GM12872 (cell line): ENCODE measurements around the gene ARL8A.
A peak's percentile ranks its signal among the peaks of the same experiment; 100 is the strongest.

Source experiments
- CTCF ChIP-seq: IDR thresholded peaks from 3 replicates; pipeline ENCODE4 v1.5.1; 2011; ENCODE audit warnings: low read depth, mild to moderate bottlenecking, low read length, moderate library complexity; ENCODE audit not compliant: insufficient read depth

Gene ARL8A

DNA sequence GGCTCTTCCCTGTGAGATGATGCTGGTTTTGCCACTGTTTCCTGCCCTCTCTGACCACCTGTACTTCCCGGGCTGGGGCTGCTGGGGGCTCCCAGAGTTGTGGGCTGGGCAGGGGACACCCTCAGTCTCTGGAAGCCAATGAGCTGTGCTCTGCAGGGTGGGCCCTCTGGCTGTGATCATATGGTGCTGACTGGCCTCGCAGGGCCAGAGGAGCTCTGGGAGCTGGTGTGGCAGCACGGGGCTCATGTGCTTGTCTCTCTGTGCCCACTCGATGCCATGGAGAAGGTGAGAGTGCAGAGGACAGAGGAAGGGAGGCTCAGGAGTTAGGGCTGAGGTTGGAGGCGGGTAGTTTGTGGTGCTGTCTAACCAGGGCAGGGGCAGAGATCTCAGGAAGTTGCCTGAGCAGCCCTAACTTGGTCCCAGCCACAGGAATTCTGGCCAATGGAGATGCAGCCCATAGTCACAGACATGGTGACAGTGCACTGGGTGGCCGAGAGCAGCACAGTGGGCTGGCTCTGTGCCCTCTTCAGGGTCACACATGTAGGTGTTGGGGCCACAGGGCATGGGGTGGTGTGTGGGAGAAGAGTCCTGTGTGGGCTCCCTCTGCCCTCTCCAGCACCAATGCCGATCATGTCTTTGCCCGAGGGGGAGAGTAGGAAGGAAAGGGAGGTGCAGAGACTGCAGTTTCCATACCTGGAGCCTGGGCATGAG is 43.3 kb upstream of the ARL8A start:
- TF ChIP-seq CTCF, result no peak

DNA sequence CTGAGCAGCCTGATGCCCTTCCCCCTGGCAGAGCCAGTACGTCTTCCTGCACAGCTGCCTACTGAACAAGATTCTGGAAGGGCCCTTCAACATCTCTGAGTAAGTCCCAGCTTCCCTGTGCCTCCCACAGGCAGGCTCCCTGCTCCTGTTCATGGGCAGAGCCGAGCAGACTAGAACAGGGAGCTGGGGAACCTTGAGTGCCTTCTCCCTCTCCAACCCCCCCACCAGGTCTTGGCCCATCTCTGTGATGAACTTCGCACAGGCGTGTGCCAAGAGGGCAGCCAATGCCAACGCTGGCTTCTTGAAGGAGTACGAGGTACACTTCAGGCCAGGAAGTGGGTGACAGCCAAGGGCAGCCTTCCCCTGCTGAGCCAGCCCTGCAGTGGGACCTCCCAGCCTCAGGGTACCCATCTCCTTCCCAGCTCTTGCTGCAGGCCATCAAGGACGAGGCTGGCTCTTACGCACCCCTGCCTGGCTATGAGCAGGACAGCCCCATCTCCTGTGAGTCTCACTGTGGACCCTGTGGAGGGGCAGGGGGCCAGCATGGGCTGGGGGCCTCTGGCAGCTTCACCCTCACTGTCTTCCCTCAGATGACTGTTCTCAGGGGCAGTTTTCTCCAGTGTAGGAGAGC is 42.6 kb upstream of the ARL8A start:
- TF ChIP-seq CTCF, result no peak

DNA sequence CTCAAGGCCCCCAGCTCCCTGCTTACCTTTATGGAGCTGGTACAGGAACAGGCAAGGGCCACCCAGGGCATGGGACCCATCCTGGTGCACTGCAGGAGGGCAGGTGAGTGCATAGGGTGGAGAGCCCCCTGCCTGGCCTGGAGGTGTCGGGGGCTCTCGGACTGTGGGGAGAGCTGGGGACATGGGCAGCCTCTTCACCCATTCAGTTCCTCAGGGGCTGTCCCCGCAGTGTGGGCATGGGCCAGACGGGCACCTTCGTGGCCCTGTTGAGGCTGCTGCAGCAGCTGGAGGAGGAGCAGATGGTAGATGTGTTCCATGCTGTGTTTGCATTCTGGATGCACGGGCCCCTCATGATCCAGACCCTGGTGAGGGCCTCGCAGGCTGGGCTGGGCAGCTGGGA is 41.8 kb upstream of the ARL8A start:
- no peak for TF ChIP-seq CTCF

DNA sequence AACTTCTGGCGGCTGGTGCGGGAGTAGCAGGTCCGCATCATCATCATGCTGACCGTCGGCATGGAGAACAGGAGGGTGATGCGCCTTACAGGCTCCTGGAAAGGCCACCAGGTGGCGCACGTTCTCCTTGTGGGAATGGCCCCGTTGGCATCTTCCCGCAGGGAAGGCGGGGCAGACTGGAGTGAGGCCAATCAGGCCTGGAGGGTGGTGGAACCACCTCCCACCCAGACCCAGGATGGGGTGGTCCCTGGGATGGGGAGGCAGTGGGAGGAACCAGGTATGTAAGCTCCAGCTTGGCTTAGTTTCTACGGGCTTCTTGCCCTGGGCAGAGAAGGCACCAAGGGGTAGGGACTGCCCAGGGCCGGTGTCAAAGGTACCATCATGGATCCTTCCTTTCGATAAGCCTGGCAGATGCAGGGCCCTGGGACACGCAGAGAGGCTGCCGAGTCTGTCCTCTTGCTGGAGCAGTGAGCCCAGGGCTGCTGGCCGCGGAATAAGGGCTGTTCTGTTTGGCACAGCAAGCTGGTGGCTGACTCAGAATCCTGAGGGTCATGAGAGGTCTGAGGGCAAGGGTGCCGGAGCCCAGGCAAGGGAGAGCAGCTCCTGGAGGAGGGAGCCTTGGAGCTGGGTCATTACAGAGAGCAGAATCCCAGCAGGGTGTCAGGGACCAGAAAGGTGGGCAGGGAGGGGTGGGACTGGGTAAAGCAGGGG is 40.4 kb upstream of the ARL8A start:
- TF ChIP-seq CTCF, result peak; percentile 94

- no peak for TF ChIP-seq CTCF
Measured at GRCh38 chr1:202182040-202182877, 37.7 kb upstream of the ARL8A start.

GRCh38 chr1:202181586-202181985 is 37.0 kb upstream of the ARL8A start:
- TF ChIP-seq CTCF, result no peak
